ENCODE measurements around the gene TMEM220. TPM values are rescaled to one million over a fixed set of nuclear protein-coding genes. Genes with fewer than 3 reads are reported as not detected.

TMEM220 gene
- total RNA-seq, 6 donors from 2014 or later, result 1.4 to 16.6 (median 6.8) TPM

DNA sequence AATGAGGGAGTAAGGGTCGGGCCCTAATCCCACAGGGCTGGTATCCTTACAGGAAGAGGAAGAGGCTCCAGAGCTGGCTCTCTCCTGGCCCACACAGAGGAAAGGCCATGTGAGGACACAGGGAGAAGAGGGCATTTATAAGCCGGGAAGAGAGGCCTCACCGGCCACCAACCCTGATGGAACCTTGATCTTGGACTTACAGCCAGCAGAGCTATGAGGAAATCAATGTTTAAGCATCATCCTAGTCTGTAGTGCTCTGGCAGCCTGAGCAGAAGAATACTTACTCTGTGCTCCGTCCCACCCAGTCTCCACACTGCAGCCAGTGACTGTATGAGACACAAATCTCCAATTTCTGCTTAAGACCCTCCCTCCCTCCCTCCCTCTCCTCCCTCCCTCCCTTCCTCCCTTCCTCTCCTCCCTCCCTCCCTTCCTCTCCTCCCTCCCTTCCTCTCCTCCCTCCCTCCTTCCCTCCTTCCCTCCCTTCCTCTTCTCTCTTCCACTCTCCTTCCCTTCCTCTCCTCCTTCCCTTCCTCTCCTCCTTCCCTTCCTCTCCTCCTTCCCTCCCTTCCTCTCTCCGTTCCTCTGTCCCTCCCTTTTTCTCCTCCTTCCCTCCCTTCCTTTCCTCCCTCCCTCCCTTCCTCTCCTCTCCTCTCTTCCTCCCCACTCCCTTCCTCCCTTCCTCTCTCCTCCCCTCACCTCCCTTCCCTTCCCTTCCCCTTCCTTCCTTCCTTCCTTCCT, 8.9 kb upstream of the TMEM220 start:
- Histone ChIP-seq H3K4me3 (no peak overlapping the region), H3K27me3 (no peaks in the 10 kb centered on the region), H3K36me3 (no peaks in the 10 kb centered on the region), H3K4me1 (peaks cover 0 to 12% (median 3%) of the 10 kb centered on the region in 4 donors), H3K27ac (no peak overlapping the region), H3K9me3 (no peaks in the 10 kb centered on the region)
- ATAC-seq (ENCODE audit: low FRiP score in 2 of 2) (peak in 1 of 2 donors; percentile 63), DNase-seq (no peak)
- 39 to 54% methylated on average over 5 of the region's 5 CpGs for whole genome bisulfite sequencing, 2 donors
- TF ChIP-seq, protein P1, sequence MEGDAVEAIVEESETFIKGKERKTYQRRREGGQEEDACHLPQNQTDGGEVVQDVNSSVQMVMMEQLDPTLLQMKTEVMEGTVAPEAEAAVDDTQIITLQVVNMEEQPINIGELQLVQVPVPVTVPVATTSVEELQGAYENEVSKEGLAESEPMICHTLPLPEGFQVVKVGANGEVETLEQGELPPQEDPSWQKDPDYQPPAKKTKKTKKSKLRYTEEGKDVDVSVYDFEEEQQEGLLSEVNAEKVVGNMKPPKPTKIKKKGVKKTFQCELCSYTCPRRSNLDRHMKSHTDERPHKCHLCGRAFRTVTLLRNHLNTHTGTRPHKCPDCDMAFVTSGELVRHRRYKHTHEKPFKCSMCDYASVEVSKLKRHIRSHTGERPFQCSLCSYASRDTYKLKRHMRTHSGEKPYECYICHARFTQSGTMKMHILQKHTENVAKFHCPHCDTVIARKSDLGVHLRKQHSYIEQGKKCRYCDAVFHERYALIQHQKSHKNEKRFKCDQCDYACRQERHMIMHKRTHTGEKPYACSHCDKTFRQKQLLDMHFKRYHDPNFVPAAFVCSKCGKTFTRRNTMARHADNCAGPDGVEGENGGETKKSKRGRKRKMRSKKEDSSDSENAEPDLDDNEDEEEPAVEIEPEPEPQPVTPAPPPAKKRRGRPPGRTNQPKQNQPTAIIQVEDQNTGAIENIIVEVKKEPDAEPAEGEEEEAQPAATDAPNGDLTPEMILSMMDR (IDR thresholded peaks at IDR 0.05), result no peak
- TF ChIP-seq POLR2A (IDR thresholded peaks at IDR 0.05), result no peak
- no peak for TF ChIP-seq EP300 (IDR thresholded peaks at IDR 0.05)
- no peak for TF ChIP-seq POLR2AphosphoS5 (IDR thresholded peaks at IDR 0.05)

DNA sequence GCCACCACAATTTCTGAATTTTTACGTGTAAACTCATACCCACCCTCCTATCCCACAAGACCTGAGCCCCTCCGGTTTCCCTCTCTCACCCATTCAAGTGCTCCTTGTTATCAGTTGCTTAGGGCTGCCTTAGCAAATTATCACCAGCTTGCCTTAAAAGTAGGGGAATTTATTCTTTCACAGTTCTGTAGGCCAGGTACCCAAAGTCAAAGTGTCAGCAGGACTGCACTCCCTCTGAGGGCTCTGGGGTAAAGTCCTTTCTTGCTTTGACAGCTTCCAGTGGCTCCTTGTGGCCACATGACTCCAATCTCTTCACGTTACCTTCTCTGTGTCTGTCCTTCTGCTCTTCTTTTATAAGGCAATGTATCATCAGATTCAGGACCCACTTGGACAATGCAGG, 7.9 kb upstream of the TMEM220 start:
- no peaks in the 10 kb centered on the region for H3K27me3 ChIP-seq
- TF ChIP-seq EP300 (IDR thresholded peaks at IDR 0.05) (no peak), POLR2A (IDR thresholded peaks at IDR 0.05) (no peak), POLR2AphosphoS5 (IDR thresholded peaks at IDR 0.05) (no peak)
- TF ChIP-seq, protein P1 (IDR thresholded peaks at IDR 0.05), result no peak
- ATAC-seq (ENCODE audit: low FRiP score in 2 of 2) (no peak), DNase-seq (no peak)
- WGBS, 2 donors, result 74% methylated on average over 3 of the region's 3 CpGs
- peaks cover 0 to 12% (median 3%) of the 10 kb centered on the region in 4 donors for H3K4me1 ChIP-seq
- no peak overlapping the region for H3K4me3 ChIP-seq
- no peaks in the 10 kb centered on the region for H3K36me3 ChIP-seq
- no peaks in the 10 kb centered on the region for H3K9me3 ChIP-seq
- H3K27ac ChIP-seq, result no peak overlapping the region

DNA sequence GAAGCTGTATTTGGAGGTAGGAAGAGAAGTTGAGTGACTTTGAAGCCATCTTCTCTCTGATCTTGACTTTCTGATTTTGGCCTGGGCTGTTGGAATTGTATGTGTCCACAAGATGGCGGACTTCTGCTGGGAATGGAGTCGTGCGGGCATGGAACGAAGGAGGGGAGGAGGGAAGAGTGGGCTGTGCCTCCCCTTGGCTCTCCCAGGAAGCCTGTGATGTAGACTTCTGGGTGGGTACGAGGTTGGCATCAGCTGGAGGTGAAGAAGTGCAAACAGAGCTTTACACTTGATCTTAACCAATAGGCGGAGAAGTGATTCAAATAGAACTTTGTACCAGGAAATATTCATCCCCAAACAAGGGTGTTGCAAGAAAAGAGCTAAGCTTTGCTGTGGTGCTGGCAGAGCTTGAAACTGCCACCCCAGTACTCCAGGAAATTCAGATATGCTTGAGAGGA, 7.4 kb upstream of the TMEM220 start:
- ATAC-seq (ENCODE audit: low FRiP score in 2 of 2) (peak; percentile 90 to 94), DNase-seq (peak in 1 of 2 donors; percentile 76)
- TF ChIP-seq EP300 (IDR thresholded peaks at IDR 0.05), result no peak
- no peak for TF ChIP-seq POLR2A (IDR thresholded peaks at IDR 0.05)
- TF ChIP-seq POLR2AphosphoS5 (IDR thresholded peaks at IDR 0.05), result no peak
- TF ChIP-seq, protein P1 (IDR thresholded peaks at IDR 0.05), result peak; percentile 60 to 76 (median 65)
- no peak overlapping the region for H3K4me3 ChIP-seq
- H3K27ac ChIP-seq, result no peak overlapping the region
- no peaks in the 10 kb centered on the region for H3K9me3 ChIP-seq
- WGBS, 2 donors, result 14 to 17% methylated on average over 6 of the region's 6 CpGs
- H3K36me3 ChIP-seq, result no peaks in the 10 kb centered on the region
- H3K27me3 ChIP-seq, result no peaks in the 10 kb centered on the region
- H3K4me1 ChIP-seq, result peaks cover 0 to 12% (median 3%) of the 10 kb centered on the region in 4 donors

DNA sequence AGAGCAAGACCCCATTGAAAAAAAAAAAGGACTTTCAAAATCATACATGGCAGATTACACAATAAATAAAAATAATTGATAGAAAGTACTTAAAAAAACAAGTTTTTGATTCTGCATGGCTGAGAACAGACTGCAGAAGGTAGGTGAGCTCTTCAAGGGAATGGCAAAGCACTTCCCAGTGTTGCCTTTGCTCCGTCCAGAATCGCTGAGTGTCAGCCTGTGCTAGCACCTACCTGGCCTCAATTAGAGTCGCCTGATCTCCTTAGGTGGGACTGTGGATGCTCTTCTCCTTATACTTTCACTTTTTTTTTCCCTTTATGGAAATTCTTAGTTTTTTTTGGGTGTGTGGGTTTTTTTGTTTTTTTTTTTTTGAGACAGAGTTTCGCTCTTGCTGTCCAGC, 6.0 kb upstream of the TMEM220 start:
- Histone ChIP-seq H3K4me1 (peaks cover 0 to 12% (median 3%) of the 10 kb centered on the region in 4 donors), H3K27ac (no peak overlapping the region), H3K36me3 (no peaks in the 10 kb centered on the region), H3K9me3 (no peaks in the 10 kb centered on the region), H3K27me3 (no peaks in the 10 kb centered on the region), H3K4me3 (no peak overlapping the region)
- ATAC-seq (ENCODE audit: low FRiP score in 2 of 2) (no peak), DNase-seq (no peak)
- TF ChIP-seq POLR2A (IDR thresholded peaks at IDR 0.05) (no peak), EP300 (IDR thresholded peaks at IDR 0.05) (no peak), POLR2AphosphoS5 (IDR thresholded peaks at IDR 0.05) (no peak)
- TF ChIP-seq, protein P1 (IDR thresholded peaks at IDR 0.05), result no peak
- WGBS, 2 donors, result 89 to 90% methylated on average over 4 of the region's 4 CpGs
